MM.1S (cell line): ENCODE results near the gene EVI2A.

Experiments used
- CTCF ChIP-seq: fragments of 300-600 bp; sonication (generic); IDR thresholded peaks from 2 replicates; pipeline ENCODE4 v1.5.1; 2016; ENCODE audit warnings: antibody characterized with exemption, low read length, mixed read lengths
- EZH2 ChIP-seq: fragments of 300-600 bp; sonication (generic); optimal IDR thresholded peaks from 2 replicates; pipeline ENCODE3; 2017; ENCODE audit warnings: low read depth, mild to moderate bottlenecking, antibody characterized with exemption, low read length, mixed read lengths
- EZH2phosphoT487 ChIP-seq: fragments of 300-600 bp; sonication (generic); IDR thresholded peaks from 2 replicates; pipeline ENCODE4 v1.6.1; 2018; ENCODE audit warnings: antibody characterized with exemption, low read length

GRCh38 chr17:31339906-31340661 is 18.7 kb upstream of the EVI2A start:
- TF ChIP-seq CTCF (no peak), EZH2 (no peak), EZH2phosphoT487 (no peak)
